RWPE1 (cell line): Measurements from ENCODE around the gene HPSE2.

Source experiments
- CTCF ChIA-PET: fragments of 350-600 bp; sonication (Branson Sonifier 250); formaldehyde crosslinking; extraction: SDS; loops from one replicate; lab custom pipeline; 2021; lab: Yijun Ruan, JAX
- POLR2A ChIA-PET: fragments of 400-600 bp; formaldehyde crosslinking; extraction: SDS; loops from one replicate; lab custom pipeline; 2020; ENCODE audit warnings: antibody characterized with exemption; ENCODE audit not compliant: low non-redundant PET; lab: Yijun Ruan, JAX
- DNase-seq: peaks from one replicate; pipeline ENCODE4 v3.0.0; 2012; ENCODE audit warnings: low spot score
- H3K27ac ChIP-seq: fragments of 450-650 bp; 2 replicates; pipeline ENCODE4 v1.5.1; 2017
- TF ChIP-seq, protein P1 (sequence below): fragments of 450-650 bp; conservative IDR thresholded peaks from 2 replicates; pipeline ENCODE4 v1.5.1; 2017; ENCODE audit warnings: low read depth, mild to moderate bottlenecking

Gene HPSE2

DNA sequence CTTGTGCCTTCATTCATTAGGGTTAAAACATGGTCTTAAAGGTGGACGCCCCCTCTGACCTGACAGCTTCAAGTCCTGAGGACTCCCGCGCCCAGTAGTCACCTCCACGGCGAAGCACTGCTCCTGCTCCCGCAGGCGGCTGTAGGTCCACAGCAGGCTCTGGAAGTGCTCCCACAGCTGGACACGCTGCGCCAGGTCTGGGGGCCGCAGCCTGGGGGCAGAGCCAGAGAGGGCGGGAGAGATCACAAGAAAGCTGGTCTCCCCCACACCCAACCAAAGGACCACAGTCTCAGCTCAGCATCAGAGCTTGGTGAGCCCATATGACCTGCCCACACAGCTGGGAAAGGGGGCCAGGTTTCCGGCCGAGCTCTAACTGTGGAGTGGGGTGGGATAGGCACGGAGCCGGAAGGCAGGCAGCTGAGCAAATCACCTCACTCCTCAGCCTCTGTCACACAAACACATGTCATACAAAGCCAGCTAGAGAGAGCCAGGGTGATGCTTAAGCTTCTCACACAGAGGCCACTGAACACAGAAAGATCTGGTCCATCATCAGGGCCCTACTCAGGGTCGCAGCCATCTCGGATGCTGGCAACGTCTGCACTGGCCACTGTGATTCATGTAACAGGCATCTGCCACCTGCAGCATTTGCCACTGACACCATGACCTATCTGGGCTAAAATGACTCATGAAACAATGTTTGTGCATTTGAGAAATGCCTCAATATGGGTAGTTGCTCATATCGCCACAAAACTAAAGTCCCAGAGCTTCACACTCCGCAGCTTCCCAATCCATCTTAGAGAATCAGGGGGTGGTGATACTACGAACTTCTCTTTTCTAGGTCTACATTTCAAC is 801.5 kb downstream of the HPSE2 start:
- ChIA-PET POLR2A (interaction anchor here (0.5 to 0.6 kb wide), 2 partner anchors 19 kb away, joined by 3 read pairs; partner anchors contain the start of gene PYROXD2), CTCF (interaction anchor here (1.1 to 2.8 kb wide), 2 partner anchors 8 to 1109 kb away, joined by 3 to 9 read pairs; no protein-coding TSS in a partner anchor)
- TF ChIP-seq, protein P1, sequence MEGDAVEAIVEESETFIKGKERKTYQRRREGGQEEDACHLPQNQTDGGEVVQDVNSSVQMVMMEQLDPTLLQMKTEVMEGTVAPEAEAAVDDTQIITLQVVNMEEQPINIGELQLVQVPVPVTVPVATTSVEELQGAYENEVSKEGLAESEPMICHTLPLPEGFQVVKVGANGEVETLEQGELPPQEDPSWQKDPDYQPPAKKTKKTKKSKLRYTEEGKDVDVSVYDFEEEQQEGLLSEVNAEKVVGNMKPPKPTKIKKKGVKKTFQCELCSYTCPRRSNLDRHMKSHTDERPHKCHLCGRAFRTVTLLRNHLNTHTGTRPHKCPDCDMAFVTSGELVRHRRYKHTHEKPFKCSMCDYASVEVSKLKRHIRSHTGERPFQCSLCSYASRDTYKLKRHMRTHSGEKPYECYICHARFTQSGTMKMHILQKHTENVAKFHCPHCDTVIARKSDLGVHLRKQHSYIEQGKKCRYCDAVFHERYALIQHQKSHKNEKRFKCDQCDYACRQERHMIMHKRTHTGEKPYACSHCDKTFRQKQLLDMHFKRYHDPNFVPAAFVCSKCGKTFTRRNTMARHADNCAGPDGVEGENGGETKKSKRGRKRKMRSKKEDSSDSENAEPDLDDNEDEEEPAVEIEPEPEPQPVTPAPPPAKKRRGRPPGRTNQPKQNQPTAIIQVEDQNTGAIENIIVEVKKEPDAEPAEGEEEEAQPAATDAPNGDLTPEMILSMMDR, result no peak
- H3K27ac ChIP-seq, result no peak overlapping the region
- no peak for DNase-seq

DNA sequence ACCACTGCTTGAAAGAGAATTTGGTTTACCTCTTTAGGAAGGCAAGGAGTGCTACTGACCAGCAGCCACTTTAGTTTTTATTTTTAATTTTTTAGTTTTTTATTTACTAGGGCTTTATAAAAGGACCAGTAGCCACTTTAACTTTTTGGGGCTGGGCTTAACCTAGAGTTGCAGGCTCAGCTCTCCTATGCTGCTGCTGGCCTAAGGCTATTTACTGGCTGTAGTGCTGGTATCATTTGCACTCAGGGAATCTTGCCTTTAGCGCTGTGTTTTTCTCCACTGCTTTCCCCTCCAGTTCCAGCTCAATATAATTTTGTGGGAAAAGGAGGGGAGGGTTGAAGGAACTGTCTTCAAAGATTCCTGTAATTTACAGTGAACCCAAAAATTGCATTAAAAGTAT is 802.3 kb downstream of the HPSE2 start:
- no peak for DNase-seq
- POLR2A ChIA-PET, result interaction anchor here (0.5 kb wide), 1 partner anchor 18 kb away, joined by 3 read pairs; the partner anchor contains the start of gene PYROXD2
- TF ChIP-seq, protein P1, result no peak
- CTCF ChIA-PET, result interaction anchor here (1.1 kb wide), 1 partner anchor 1110 kb away, joined by 3 read pairs; no protein-coding TSS in a partner anchor
- H3K27ac ChIP-seq, result no peak overlapping the region

DNA sequence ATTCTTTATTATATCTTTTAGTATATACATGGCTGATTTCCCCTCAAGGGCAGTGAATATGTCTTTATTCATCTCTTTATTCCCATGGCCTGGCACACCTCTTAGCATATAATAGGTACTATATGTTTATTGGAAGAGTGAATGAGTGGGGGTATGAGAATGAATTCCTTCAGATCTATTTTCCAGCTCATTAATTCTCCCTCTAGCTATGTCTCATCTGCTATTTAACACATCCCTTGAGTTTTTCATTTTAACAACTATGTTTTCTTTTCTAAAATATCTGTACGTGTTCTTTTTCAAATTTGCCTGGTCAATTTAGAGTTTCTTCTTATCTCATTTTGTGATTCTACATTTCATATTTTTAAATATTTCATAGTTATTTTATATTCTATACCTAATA is 803.3 kb downstream of the HPSE2 start:
- DNase-seq, result no peak
- POLR2A ChIA-PET, result no interaction called here
- CTCF ChIA-PET, result no interaction called here
- TF ChIP-seq, protein P1, result no peak
- no peak overlapping the region for H3K27ac ChIP-seq

DNA sequence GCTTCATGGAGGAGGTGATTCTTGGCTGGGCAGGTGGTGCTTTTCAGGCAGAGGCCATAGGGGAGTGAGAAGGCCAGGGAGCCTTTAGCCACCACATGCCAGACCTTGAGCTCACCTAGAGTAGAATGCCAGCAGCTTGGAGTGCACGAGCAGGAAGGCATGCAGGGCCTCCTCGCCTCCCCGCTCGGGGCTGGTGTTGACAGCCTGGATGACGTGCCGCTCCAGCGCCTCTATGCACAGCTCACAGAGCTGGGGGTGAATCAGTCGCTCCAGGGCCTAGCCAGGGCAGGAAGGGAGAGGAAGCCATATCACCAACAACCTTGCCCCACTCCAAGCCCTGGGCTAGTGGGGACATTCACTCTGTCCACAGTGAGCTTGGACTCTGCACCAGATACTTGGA is 804.6 kb downstream of the HPSE2 start:
- POLR2A ChIA-PET, result interaction anchor here (1.0 kb wide), 1 partner anchor 11 kb away, joined by 4 read pairs; no protein-coding TSS in a partner anchor
- CTCF ChIA-PET, result no interaction called here
- TF ChIP-seq, protein P1, result no peak
- H3K27ac ChIP-seq, result no peak overlapping the region
- DNase-seq, result no peak

DNA sequence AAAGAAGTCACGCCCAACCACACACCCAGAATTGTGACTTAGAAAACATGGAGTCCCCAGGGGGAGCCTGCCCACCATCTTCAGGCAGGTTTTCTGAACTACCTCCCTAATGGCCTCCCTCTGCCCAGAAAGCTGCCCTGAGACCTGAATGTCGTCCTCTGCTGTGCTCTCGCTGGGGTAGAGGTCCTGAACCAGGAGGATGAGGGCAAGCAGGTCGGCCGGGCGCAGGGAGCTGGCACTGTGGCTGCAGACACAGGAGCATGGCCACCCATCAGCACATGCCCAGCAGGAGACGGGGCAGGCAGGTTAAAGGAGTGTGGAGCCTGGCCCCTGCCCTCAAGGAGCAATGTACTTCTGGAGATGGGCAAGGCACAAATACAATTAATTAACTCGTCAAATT is 805.2 kb downstream of the HPSE2 start:
- POLR2A ChIA-PET, result interaction anchor here (1.0 kb wide), 1 partner anchor 11 kb away, joined by 4 read pairs; no protein-coding TSS in a partner anchor
- DNase-seq, result no peak
- TF ChIP-seq, protein P1, result no peak
- CTCF ChIA-PET, result no interaction called here
- H3K27ac ChIP-seq, result no peak overlapping the region

DNA sequence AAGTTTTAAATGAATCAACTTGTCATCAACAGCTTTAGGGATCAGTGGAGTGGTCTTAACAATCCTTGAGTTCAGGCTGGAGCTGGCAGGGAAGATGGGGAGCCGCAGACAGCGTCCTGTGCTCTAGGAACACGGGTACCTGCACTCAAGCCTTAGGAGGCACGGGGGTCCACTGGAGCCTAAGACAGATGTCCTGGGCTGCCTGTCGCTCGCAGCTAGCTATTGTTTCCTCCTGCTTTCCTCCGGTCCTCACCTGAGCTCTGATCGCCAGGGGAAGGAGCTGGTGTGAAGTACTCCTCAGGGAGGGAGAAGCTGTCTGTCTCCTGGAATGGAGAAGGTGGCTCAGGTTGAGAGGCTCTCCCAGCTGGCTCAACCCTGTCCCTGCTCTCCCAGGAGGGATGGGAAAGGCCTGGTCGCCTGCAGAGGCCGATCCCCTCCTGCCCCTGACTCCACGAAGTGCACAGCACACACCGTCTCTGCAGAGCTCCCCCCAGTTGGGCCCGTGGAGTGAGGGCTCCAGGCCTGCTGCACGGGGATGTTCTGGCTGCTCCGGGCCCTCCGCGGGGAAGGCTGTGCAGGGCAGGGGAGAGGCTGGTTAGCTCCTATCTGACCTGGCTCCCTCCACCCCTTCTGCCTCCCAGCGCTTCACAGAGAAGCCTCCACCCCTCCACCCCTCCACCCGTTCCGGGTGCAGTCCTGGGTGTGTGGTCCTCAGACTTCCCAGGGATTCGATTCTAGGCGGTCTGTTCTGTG is 806.2 kb downstream of the HPSE2 start:
- no peak overlapping the region for H3K27ac ChIP-seq
- POLR2A ChIA-PET, result no interaction called here
- TF ChIP-seq, protein P1, result no peak
- CTCF ChIA-PET, result interaction anchor here (0.6 to 0.7 kb wide), 3 partner anchors 99 to 1596 kb away, joined by 3 to 4 read pairs (median 4); no protein-coding TSS in a partner anchor
- no peak for DNase-seq
